CD14-positive monocyte (primary cell): Measurements from ENCODE around the gene RFX4. TPM values are rescaled to one million over a fixed set of nuclear protein-coding genes. Genes with fewer than 3 reads are reported as not detected.

Experiments used
- DNase-seq, 3 donors: peaks; one replicate each; pipeline ENCODE4 v3.0.0-alpha.2; 2011 to 2022
- H2AFZ ChIP-seq: 2 replicates; pipeline ENCODE4 v1.6.0; 2012; ENCODE audit warnings: mild to moderate bottlenecking, low read depth, low read length, inconsistent platforms; ENCODE audit not compliant: insufficient read depth, poor library complexity, severe bottlenecking
- H3K27ac ChIP-seq, 2 donors: 1 replicate in 1 of 2; 2 replicates in 1 of 2; pipeline ENCODE4 v1.5.1; 2012 to 2013; ENCODE audit warnings: low read length in 2 of 2, control low read depth in 1 of 2, inconsistent platforms in 1 of 2, low read depth in 1 of 2, mild to moderate bottlenecking in 1 of 2
- H3K27me3 ChIP-seq, 2 donors: one replicate each; pipeline versions ENCODE4 v1.6.0 to v1.6.1; 2011 to 2013; ENCODE audit warnings: low read length in 2 of 2; ENCODE audit not compliant: control insufficient read depth in 2 of 2, insufficient read depth in 2 of 2
- H3K36me3 ChIP-seq, 2 donors: replicated peaks in 1 of 2; 1 replicate in 1 of 2; 2 replicates in 1 of 2; pipeline versions ENCODE4 v1.5.1 to v1.6.1; 2012 to 2013; ENCODE audit warnings: low read length in 2 of 2, control low read depth in 1 of 2, inconsistent platforms in 1 of 2, mild to moderate bottlenecking in 1 of 2; ENCODE audit not compliant: insufficient read depth in 2 of 2, control insufficient read depth in 1 of 2
- H3K4me1 ChIP-seq, 2 donors: 1 replicate in 1 of 2; 2 replicates in 1 of 2; pipeline versions ENCODE4 v1.5.1 to v1.6.1; 2012 to 2013; ENCODE audit warnings: low read length in 2 of 2, control low read depth in 1 of 2, inconsistent platforms in 1 of 2, mild to moderate bottlenecking in 1 of 2, moderate library complexity in 1 of 2; ENCODE audit not compliant: insufficient read depth in 2 of 2, control insufficient read depth in 1 of 2
- H3K4me2 ChIP-seq: replicated peaks from 2 replicates; pipeline ENCODE3; 2012; ENCODE audit warnings: low read length, moderate library complexity, mild to moderate bottlenecking; ENCODE audit not compliant: poor library complexity, severe bottlenecking; ENCODE audit errors: extremely low read depth
- H3K4me3 ChIP-seq, 3 experiments: fragments of 200-600 bp in 1 of 3; sonication (generic) in 1 of 3; replicated peaks in 1 of 3; 1 replicate in 2 of 3; 2 replicates in 1 of 3; pipeline ENCODE4 v1.5.1; 2011 to 2013; ENCODE audit warnings: low read length in 3 of 3, mild to moderate bottlenecking in 3 of 3, control low read depth in 2 of 3, low read depth in 2 of 3, inconsistent platforms in 1 of 3, moderate library complexity in 1 of 3
- H3K79me2 ChIP-seq: 2 replicates; pipeline ENCODE4 v1.6.0; 2012; ENCODE audit warnings: mild to moderate bottlenecking, control low read depth, inconsistent platforms, low read length, moderate library complexity; ENCODE audit not compliant: insufficient read depth
- H3K9ac ChIP-seq: 2 replicates; pipeline ENCODE4 v1.6.0; 2017; ENCODE audit warnings: low read length, mild to moderate bottlenecking; ENCODE audit not compliant: insufficient read depth, poor library complexity, severe bottlenecking
- H3K9me3 ChIP-seq, 2 donors: replicated peaks in 1 of 2; 1 replicate in 1 of 2; 2 replicates in 1 of 2; pipeline versions ENCODE4 v1.5.1 to v1.6.1; 2012 to 2013; ENCODE audit warnings: low read length in 2 of 2, control low read depth in 1 of 2; ENCODE audit not compliant: control insufficient read depth in 1 of 2, insufficient read depth in 1 of 2
- H4K20me1 ChIP-seq: 2 replicates; pipeline ENCODE4 v1.6.0; 2012; ENCODE audit warnings: mild to moderate bottlenecking, low read length, control low read depth, moderate library complexity; ENCODE audit not compliant: insufficient read depth
- H3K27ac Mint-ChIP-seq, 7 donors: one replicate each; pipeline ENCODE4 v1.8.0; 2020; ENCODE audit warnings: mild to moderate bottlenecking in 7 of 7, mixed read lengths in 7 of 7, moderate library complexity in 6 of 7, inconsistent platforms in 2 of 7
- H3K27me3 Mint-ChIP-seq, 3 donors: one replicate each; pipeline ENCODE4 v1.8.0; 2021 to 2022; ENCODE audit warnings: low read depth in 3 of 3, mild to moderate bottlenecking in 3 of 3, mixed read lengths in 3 of 3, moderate library complexity in 3 of 3, inconsistent platforms in 1 of 3
- H3K36me3 Mint-ChIP-seq, 2 donors: one replicate each; pipeline ENCODE4 v1.8.0; 2020; ENCODE audit warnings: mixed read lengths in 2 of 2, inconsistent platforms in 1 of 2, mild to moderate bottlenecking in 1 of 2
- H3K4me1 Mint-ChIP-seq: one replicate; pipeline ENCODE4 v1.8.0; 2020; ENCODE audit warnings: mild to moderate bottlenecking, mixed read lengths
- H3K4me3 Mint-ChIP-seq, 2 donors: one replicate each; pipeline ENCODE4 v1.8.0; 2020; ENCODE audit warnings: mild to moderate bottlenecking in 2 of 2, mixed read lengths in 2 of 2, moderate library complexity in 1 of 2
- H3K9me3 Mint-ChIP-seq, 7 donors: one replicate each; pipeline ENCODE4 v1.8.0; 2020 to 2022; ENCODE audit warnings: mixed read lengths in 7 of 7, mild to moderate bottlenecking in 6 of 7, moderate library complexity in 6 of 7, inconsistent platforms in 2 of 7
- CTCF ChIP-seq: fragments of 200-600 bp; IDR thresholded peaks from one replicate; pipeline ENCODE4 v1.8.0; 2022; ENCODE audit warnings: antibody characterized with exemption, mild to moderate bottlenecking
- WGBS: methylation state at CpG from one replicate; pipeline ENCODE4 v1.1.5; 2013; ENCODE audit warnings: missing lambda C conversion rate; ENCODE audit not compliant: insufficient coverage; 5-methylcytosine and 5-hydroxymethylcytosine counted together
- intact Hi-C, 2 donors: fragments of 100-400 bp; cut with micrococcal nuclease; formaldehyde crosslinking; loops; one replicate each; pipeline versions ENCODE4 v1.15.0 to v1.15.1; 2023
- polyA plus RNA-seq, 3 donors: library from polyadenylated mRNA; depleted of rRNA in 1 of 3; unstranded in 2 of 3; stranded (reverse) in 1 of 3; fragments of 300-500 nt in 2 of 3; fragments of >200 nt in 1 of 3; fragmentation: Illumina TruSeq in 2 of 3; gene quantifications; 1 replicate in 2 of 3; 2 replicates in 1 of 3; pipeline ENCODE4 v1.2.3, GENCODE V29; 2012 to 2021

RFX4 gene
- polyA plus RNA-seq, 3 donors = not detected

GRCh38 chr12:106774005-106774807 is 191.4 kb downstream of the RFX4 start, which contains the start of gene RIC8B:
Gene RIC8B (plus strand): TSS chr12:106774682. CDS start chr12:106774746, 64 bp downstream.
- no peaks in the 10 kb centered on the region for H3K9me3 ChIP-seq
- peak within 1 kb of the TSS; percentile 93 for H2AFZ ChIP-seq
- Mint-ChIP-seq H3K4me1 (peaks cover 26% of the 10 kb centered on the region), H3K9me3 (peaks cover 0 to 3% (median 0%) of the 10 kb centered on the region in 7 donors), H3K4me3 (peak within 1 kb of the TSS; percentile 93 to 97), H3K36me3 (peaks cover 0 to 2% of the 10 kb centered on the region in 2 donors), H3K27me3 (peaks cover 9 to 13% (median 9%) of the 10 kb centered on the region in 3 donors), H3K27ac (peak within 1 kb of the TSS; percentile 97 to 99 (median 98))
- peak within 1 kb of the TSS; percentile 93 for H3K9ac ChIP-seq
- peak within 1 kb of the TSS; percentile 56 to 86 (median 73) for H3K4me3 ChIP-seq
- intact Hi-C loops = no loop called here
- H3K36me3 ChIP-seq = no peaks in the 10 kb centered on the region
- WGBS = under 1% methylated on average over 66 of the region's 66 CpGs
- H4K20me1 ChIP-seq = peaks cover 3% of the 10 kb centered on the region
- H3K4me1 ChIP-seq = peaks cover 12 to 25% of the 10 kb centered on the region in 2 donors
- peaks cover 4 to 9% of the 10 kb centered on the region in 2 donors for H3K27me3 ChIP-seq
- no peak for TF ChIP-seq CTCF
- peak within 1 kb of the TSS; percentile 84 for H3K4me2 ChIP-seq
- peak; percentile 81 to 96 (median 93) for DNase-seq
- peaks cover 15% of the 10 kb centered on the region for H3K79me2 ChIP-seq
- peak within 1 kb of the TSS; percentile 72 to 95 for H3K27ac ChIP-seq

DNA sequence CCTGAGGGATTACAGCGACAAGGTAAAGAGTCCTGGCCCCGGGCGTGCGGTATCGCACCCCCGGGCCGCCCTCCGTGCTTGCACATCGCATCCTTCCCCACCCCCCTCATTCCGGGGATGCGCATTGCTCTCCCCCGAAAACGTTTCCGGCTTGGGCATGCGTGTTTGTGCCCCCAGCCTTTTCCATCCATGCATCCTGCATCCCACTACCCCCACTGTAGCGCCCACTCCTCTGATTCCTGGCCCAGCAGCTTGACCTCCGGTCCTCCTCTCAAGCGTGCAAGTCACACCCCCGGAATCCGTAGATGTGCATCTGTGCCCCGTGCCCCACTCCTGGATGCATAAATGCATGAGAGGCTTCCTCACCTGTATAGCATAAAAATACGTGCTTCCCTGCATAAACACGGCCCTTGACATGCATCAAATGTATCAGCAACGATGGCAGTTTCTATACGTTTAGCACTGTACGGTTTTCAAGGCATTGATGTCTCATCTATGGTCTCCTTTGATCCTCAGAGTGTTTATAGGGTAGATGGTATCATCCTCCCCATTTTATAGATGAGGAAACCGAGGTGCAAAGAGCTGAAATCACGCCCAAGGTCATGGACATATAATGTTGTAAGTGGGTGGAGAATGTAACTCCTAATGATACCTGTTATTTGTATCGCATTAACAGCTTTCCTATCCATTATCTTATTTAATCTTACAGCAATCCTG is 192.2 kb downstream of the RFX4 start:
- peaks cover 3% of the 10 kb centered on the region for H4K20me1 ChIP-seq
- Mint-ChIP-seq H3K4me1 (peaks cover 26% of the 10 kb centered on the region), H3K4me3 (peak overlapping the region; percentile 93 to 97), H3K27me3 (peaks cover 2 to 8% (median 5%) of the 10 kb centered on the region in 3 donors), H3K36me3 (peaks cover 2% of the 10 kb centered on the region in 2 donors), H3K27ac (peak overlapping the region; percentile 97 to 99 (median 98)), H3K9me3 (peaks cover 0 to 3% (median 0%) of the 10 kb centered on the region in 7 donors)
- H3K27me3 ChIP-seq = peaks cover 0 to 2% of the 10 kb centered on the region in 2 donors
- peak overlapping the region; percentile 93 for H2AFZ ChIP-seq
- intact Hi-C loops = no loop called here
- peak overlapping the region; percentile 84 for H3K4me2 ChIP-seq
- no peak for TF ChIP-seq CTCF
- no peaks in the 10 kb centered on the region for H3K36me3 ChIP-seq
- peak overlapping the region; percentile 93 for H3K9ac ChIP-seq
- 1% methylated on average over 21 of the region's 29 CpGs for WGBS
- peaks cover 18% of the 10 kb centered on the region for H3K79me2 ChIP-seq
- peak overlapping the region; percentile 56 to 86 (median 73) for H3K4me3 ChIP-seq
- peak overlapping the region; percentile 72 to 95 for H3K27ac ChIP-seq
- DNase-seq = no peak
- H3K4me1 ChIP-seq = peaks cover 12 to 25% of the 10 kb centered on the region in 2 donors
- H3K9me3 ChIP-seq = no peaks in the 10 kb centered on the region
